OCI-LY7 (cell line): ENCODE measurements around the gene KRTAP9-2. TPM values are rescaled to one million over a fixed set of nuclear protein-coding genes. Genes with fewer than 3 reads are reported as not detected.

Experiments used
- BruUV-seq: library from RNA; stranded (reverse); fragments of 400-500 nt; replicated peaks from 2 replicates; lab custom pipeline; 2021; lab: Mats Ljungman, UMichigan
- CTCF ChIA-PET: fragments of 300-600 bp; sonication (Branson Sonifier 250); formaldehyde crosslinking; loops from one replicate; lab custom pipeline; 2022; ENCODE audit warnings: antibody characterized with exemption; ENCODE audit not compliant: unreplicated experiment; lab: Charles Lee
- POLR2A ChIA-PET: fragments of 300-600 bp; sonication (Branson Sonifier 250); formaldehyde crosslinking; loops from one replicate; lab custom pipeline; 2022; ENCODE audit warnings: antibody characterized with exemption; lab: Charles Lee
- DNase-seq: peaks from one replicate; pipeline ENCODE4 v3.0.0-alpha.2; 2015; ENCODE audit warnings: low spot score
- H2AFZ ChIP-seq: fragments of 200-600 bp; sonication (generic), shearing (Covaris generic); 2 replicates; pipeline ENCODE4 v1.6.1; 2014; ENCODE audit warnings: mild to moderate bottlenecking, antibody characterized with exemption, low read length, moderate library complexity
- H3K27ac ChIP-seq: fragments of 200-600 bp; sonication (generic); 2 replicates; pipeline ENCODE4 v1.5.1; 2014; ENCODE audit warnings: mixed run types, low read depth, mild to moderate bottlenecking, moderate library complexity, low read length, inconsistent platforms; ENCODE audit not compliant: poor library complexity, severe bottlenecking
- H3K36me3 ChIP-seq: fragments of 200-600 bp; sonication (generic); 2 replicates; pipeline ENCODE4 v1.6.1; 2014; ENCODE audit warnings: mild to moderate bottlenecking, antibody characterized with exemption, low read length, moderate library complexity, mixed read lengths; ENCODE audit not compliant: insufficient read depth
- H3K4me1 ChIP-seq: fragments of 200-600 bp; sonication (generic); 2 replicates; pipeline ENCODE4 v1.5.1; 2014; ENCODE audit warnings: mild to moderate bottlenecking, low read length; ENCODE audit not compliant: insufficient read depth, poor library complexity, severe bottlenecking
- H3K4me2 ChIP-seq: fragments of 200-600 bp; sonication (generic); 2 replicates; pipeline ENCODE4 v1.6.1; 2014; ENCODE audit warnings: mild to moderate bottlenecking, low read length
- H3K4me3 ChIP-seq: fragments of 200-600 bp; sonication (generic); 2 replicates; pipeline ENCODE4 v1.5.1; 2014; ENCODE audit warnings: mild to moderate bottlenecking, low read depth, low read length; ENCODE audit not compliant: poor library complexity, severe bottlenecking
- H3K79me2 ChIP-seq: fragments of 200-600 bp; sonication (generic); 2 replicates; pipeline ENCODE4 v1.6.1; 2016; ENCODE audit warnings: low read depth, mild to moderate bottlenecking, low read length, moderate library complexity, mixed read lengths; ENCODE audit not compliant: insufficient read depth
- H3K9me2 ChIP-seq: fragments of 200-600 bp; sonication (generic); 2 replicates; pipeline ENCODE4 v1.6.1; 2016; ENCODE audit warnings: mild to moderate bottlenecking, low read length, mixed read lengths; ENCODE audit not compliant: insufficient read depth
- H3K9me3 ChIP-seq: fragments of 200-600 bp; sonication (generic); 2 replicates; pipeline ENCODE4 v1.6.1; 2014; ENCODE audit warnings: mild to moderate bottlenecking, mixed run types, low read length, mixed read lengths
- H4K20me1 ChIP-seq: fragments of 200-600 bp; sonication (generic); 2 replicates; pipeline ENCODE4 v1.6.1; 2014; ENCODE audit warnings: mild to moderate bottlenecking, antibody characterized with exemption, low read length, moderate library complexity, mixed read lengths; ENCODE audit not compliant: insufficient read depth
- EZH2phosphoT487 ChIP-seq: fragments of 200-600 bp; sonication (generic); IDR thresholded peaks from 2 replicates; pipeline ENCODE4 v1.6.1; 2018; ENCODE audit warnings: low read depth, borderline replicate concordance, mild to moderate bottlenecking, mixed run types, antibody characterized with exemption, low read length, moderate library complexity, mixed read lengths
- intact Hi-C: fragments of 100-400 bp; cut with micrococcal nuclease; formaldehyde crosslinking; loops from one replicate; pipeline ENCODE4 v1.10.0; 2022; ENCODE audit not compliant: unreplicated experiment
- total RNA-seq, 2 experiments: library from RNA; depleted of rRNA in 1 of 2; stranded (reverse); fragments of >200 nt in 1 of 2; shearing (Covaris generic) in 1 of 2; gene quantifications; 2 replicates each; pipeline ENCODE4 v1.2.3, GENCODE V29; 2014 to 2022
- TF ChIP-seq, protein P1 (sequence below): fragments of 200-600 bp; sonication (generic); conservative IDR thresholded peaks from 2 replicates; pipeline ENCODE4 v1.5.1; 2014; ENCODE audit warnings: mild to moderate bottlenecking, antibody characterized with exemption, low read length, moderate library complexity, mixed read lengths

The KRTAP9-2 gene
- total RNA-seq, 2 experiments from 2014 or later: not detected

DNA sequence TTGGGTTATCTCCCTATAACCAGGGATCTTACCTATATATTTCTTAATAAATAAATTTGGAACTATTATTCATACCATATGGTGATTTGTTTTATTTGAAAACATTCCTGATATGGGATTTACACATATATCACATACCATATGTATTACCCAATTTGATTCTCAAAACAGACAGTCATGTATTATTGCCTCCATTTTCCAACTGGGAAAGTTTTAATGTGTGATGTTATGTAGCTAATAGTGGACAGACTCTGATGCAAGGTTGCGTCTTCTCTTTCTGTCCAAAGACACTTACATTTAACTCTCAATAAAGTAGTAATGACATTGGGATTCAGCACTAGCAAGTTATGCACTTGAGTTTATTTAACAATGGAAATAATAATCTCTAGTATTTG lies 29.8 kb downstream of the KRTAP9-2 start:
- DNase-seq: no peak
- Histone ChIP-seq H3K27ac (no peak overlapping the region), H3K36me3 (no peaks in the 10 kb centered on the region), H3K4me1 (no peaks in the 10 kb centered on the region), H3K4me3 (no peak overlapping the region), H4K20me1 (no peaks in the 10 kb centered on the region), H3K79me2 (no peaks in the 10 kb centered on the region), H3K4me2 (no peak overlapping the region), H2AFZ (no peak overlapping the region), H3K9me2 (no peaks in the 10 kb centered on the region), H3K9me3 (no peaks in the 10 kb centered on the region)
- intact Hi-C loops: no loop called here
- no peak for TF ChIP-seq EZH2phosphoT487
- TF ChIP-seq, protein P1, sequence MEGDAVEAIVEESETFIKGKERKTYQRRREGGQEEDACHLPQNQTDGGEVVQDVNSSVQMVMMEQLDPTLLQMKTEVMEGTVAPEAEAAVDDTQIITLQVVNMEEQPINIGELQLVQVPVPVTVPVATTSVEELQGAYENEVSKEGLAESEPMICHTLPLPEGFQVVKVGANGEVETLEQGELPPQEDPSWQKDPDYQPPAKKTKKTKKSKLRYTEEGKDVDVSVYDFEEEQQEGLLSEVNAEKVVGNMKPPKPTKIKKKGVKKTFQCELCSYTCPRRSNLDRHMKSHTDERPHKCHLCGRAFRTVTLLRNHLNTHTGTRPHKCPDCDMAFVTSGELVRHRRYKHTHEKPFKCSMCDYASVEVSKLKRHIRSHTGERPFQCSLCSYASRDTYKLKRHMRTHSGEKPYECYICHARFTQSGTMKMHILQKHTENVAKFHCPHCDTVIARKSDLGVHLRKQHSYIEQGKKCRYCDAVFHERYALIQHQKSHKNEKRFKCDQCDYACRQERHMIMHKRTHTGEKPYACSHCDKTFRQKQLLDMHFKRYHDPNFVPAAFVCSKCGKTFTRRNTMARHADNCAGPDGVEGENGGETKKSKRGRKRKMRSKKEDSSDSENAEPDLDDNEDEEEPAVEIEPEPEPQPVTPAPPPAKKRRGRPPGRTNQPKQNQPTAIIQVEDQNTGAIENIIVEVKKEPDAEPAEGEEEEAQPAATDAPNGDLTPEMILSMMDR: no peak
- CTCF ChIA-PET: no interaction called here
- POLR2A ChIA-PET: interaction anchor here (0.6 kb wide), 2 partner anchors 54 to 1690 kb away, joined by 3 read pairs; no protein-coding TSS in a partner anchor
- no TSS peak for BruUV-seq

DNA sequence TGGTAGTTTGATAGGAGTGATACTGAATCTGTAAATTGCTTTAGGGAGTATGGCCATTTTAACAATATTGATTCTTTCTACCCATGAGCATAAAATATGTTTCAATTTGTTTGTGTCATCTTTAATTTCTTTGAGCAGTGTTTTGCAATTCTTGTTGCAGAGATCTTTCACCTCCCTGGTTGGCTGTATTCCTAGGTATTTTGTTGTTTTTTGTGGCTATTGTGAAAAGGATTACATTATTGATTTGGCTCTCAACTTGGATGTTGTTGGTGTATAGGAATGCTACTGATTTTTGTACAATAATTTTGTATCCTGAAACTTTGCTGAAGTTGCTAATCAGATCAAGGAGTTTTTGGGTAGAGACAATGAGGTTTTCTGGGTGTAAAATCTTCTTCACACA lies 32.0 kb downstream of the KRTAP9-2 start:
- H2AFZ ChIP-seq: no peak overlapping the region
- no peak overlapping the region for H3K27ac ChIP-seq
- H3K9me2 ChIP-seq: no peaks in the 10 kb centered on the region
- no peaks in the 10 kb centered on the region for H3K9me3 ChIP-seq
- H3K4me3 ChIP-seq: no peak overlapping the region
- TF ChIP-seq EZH2phosphoT487: no peak
- H3K4me1 ChIP-seq: no peaks in the 10 kb centered on the region
- no peaks in the 10 kb centered on the region for H4K20me1 ChIP-seq
- POLR2A ChIA-PET: no interaction called here
- no peaks in the 10 kb centered on the region for H3K79me2 ChIP-seq
- DNase-seq: no peak
- no peaks in the 10 kb centered on the region for H3K36me3 ChIP-seq
- intact Hi-C loops: no loop called here
- no peak overlapping the region for H3K4me2 ChIP-seq
- CTCF ChIA-PET: no interaction called here
- no TSS peak for BruUV-seq

DNA sequence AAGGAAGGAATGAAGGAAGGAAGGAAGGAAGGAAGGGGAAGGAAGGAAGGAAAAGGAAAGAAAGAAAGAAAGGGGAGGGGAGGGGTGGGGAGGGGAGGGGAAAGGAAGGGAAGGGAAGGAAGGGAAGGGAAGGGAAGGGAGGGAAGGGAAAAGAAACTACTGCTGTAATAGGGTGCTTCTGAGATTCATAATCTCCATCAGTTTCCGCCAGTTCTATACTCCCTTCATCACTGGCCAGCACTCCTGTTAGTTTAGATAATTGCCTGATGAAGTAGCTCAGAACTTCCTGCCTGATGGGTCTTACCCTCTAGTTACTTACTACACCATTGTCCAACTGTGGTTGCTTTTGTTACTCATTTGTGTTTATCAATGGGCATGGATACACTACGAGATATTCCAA lies 36.8 kb downstream of the KRTAP9-2 start:
- TF ChIP-seq EZH2phosphoT487: no peak
- TF ChIP-seq, protein P1: no peak
- H3K4me2 ChIP-seq: no peak overlapping the region

More for the DNA sequence above, 36.8 kb downstream of the KRTAP9-2 start:
- Histone ChIP-seq H3K36me3 (no peaks in the 10 kb centered on the region), H2AFZ (no peak overlapping the region), H3K4me3 (no peak overlapping the region), H3K9me3 (no peaks in the 10 kb centered on the region), H4K20me1 (no peaks in the 10 kb centered on the region), H3K9me2 (no peaks in the 10 kb centered on the region), H3K27ac (no peak overlapping the region), H3K79me2 (no peaks in the 10 kb centered on the region), H3K4me1 (no peaks in the 10 kb centered on the region)
- POLR2A ChIA-PET: no interaction called here
- no peak for DNase-seq
- CTCF ChIA-PET: no interaction called here
- intact Hi-C loops: no loop called here
- no TSS peak for BruUV-seq
